OCI-LY7 (cell line): ENCODE measurements around the gene ERCC6L2. TPM values are rescaled to one million over a fixed set of nuclear protein-coding genes. Genes with fewer than 3 reads are reported as not detected.

Experiments
- BruUV-seq: library from RNA; stranded (reverse); fragments of 400-500 nt; replicated peaks from 2 replicates; lab custom pipeline; 2021; lab: Mats Ljungman, UMichigan
- CTCF ChIA-PET: fragments of 300-600 bp; sonication (Branson Sonifier 250); formaldehyde crosslinking; loops from one replicate; lab custom pipeline; 2022; ENCODE audit warnings: antibody characterized with exemption; ENCODE audit not compliant: unreplicated experiment; lab: Charles Lee
- POLR2A ChIA-PET: fragments of 300-600 bp; sonication (Branson Sonifier 250); formaldehyde crosslinking; loops from one replicate; lab custom pipeline; 2022; ENCODE audit warnings: antibody characterized with exemption; lab: Charles Lee
- DNase-seq: peaks from one replicate; pipeline ENCODE4 v3.0.0-alpha.2; 2015; ENCODE audit warnings: low spot score
- H2AFZ ChIP-seq: fragments of 200-600 bp; sonication (generic), shearing (Covaris generic); 2 replicates; pipeline ENCODE4 v1.6.1; 2014; ENCODE audit warnings: mild to moderate bottlenecking, antibody characterized with exemption, low read length, moderate library complexity
- H3K27ac ChIP-seq: fragments of 200-600 bp; sonication (generic); 2 replicates; pipeline ENCODE4 v1.5.1; 2014; ENCODE audit warnings: mixed run types, low read depth, mild to moderate bottlenecking, moderate library complexity, low read length, inconsistent platforms; ENCODE audit not compliant: poor library complexity, severe bottlenecking
- H3K36me3 ChIP-seq: fragments of 200-600 bp; sonication (generic); 2 replicates; pipeline ENCODE4 v1.6.1; 2014; ENCODE audit warnings: mild to moderate bottlenecking, antibody characterized with exemption, low read length, moderate library complexity, mixed read lengths; ENCODE audit not compliant: insufficient read depth
- H3K4me1 ChIP-seq: fragments of 200-600 bp; sonication (generic); 2 replicates; pipeline ENCODE4 v1.5.1; 2014; ENCODE audit warnings: mild to moderate bottlenecking, low read length; ENCODE audit not compliant: insufficient read depth, poor library complexity, severe bottlenecking
- H3K4me2 ChIP-seq: fragments of 200-600 bp; sonication (generic); 2 replicates; pipeline ENCODE4 v1.6.1; 2014; ENCODE audit warnings: mild to moderate bottlenecking, low read length
- H3K4me3 ChIP-seq: fragments of 200-600 bp; sonication (generic); 2 replicates; pipeline ENCODE4 v1.5.1; 2014; ENCODE audit warnings: mild to moderate bottlenecking, low read depth, low read length; ENCODE audit not compliant: poor library complexity, severe bottlenecking
- H3K79me2 ChIP-seq: fragments of 200-600 bp; sonication (generic); 2 replicates; pipeline ENCODE4 v1.6.1; 2016; ENCODE audit warnings: low read depth, mild to moderate bottlenecking, low read length, moderate library complexity, mixed read lengths; ENCODE audit not compliant: insufficient read depth
- H3K9me2 ChIP-seq: fragments of 200-600 bp; sonication (generic); 2 replicates; pipeline ENCODE4 v1.6.1; 2016; ENCODE audit warnings: mild to moderate bottlenecking, low read length, mixed read lengths; ENCODE audit not compliant: insufficient read depth
- H3K9me3 ChIP-seq: fragments of 200-600 bp; sonication (generic); 2 replicates; pipeline ENCODE4 v1.6.1; 2014; ENCODE audit warnings: mild to moderate bottlenecking, mixed run types, low read length, mixed read lengths
- H4K20me1 ChIP-seq: fragments of 200-600 bp; sonication (generic); 2 replicates; pipeline ENCODE4 v1.6.1; 2014; ENCODE audit warnings: mild to moderate bottlenecking, antibody characterized with exemption, low read length, moderate library complexity, mixed read lengths; ENCODE audit not compliant: insufficient read depth
- EZH2phosphoT487 ChIP-seq: fragments of 200-600 bp; sonication (generic); IDR thresholded peaks from 2 replicates; pipeline ENCODE4 v1.6.1; 2018; ENCODE audit warnings: low read depth, borderline replicate concordance, mild to moderate bottlenecking, mixed run types, antibody characterized with exemption, low read length, moderate library complexity, mixed read lengths
- intact Hi-C: fragments of 100-400 bp; cut with micrococcal nuclease; formaldehyde crosslinking; loops from one replicate; pipeline ENCODE4 v1.10.0; 2022; ENCODE audit not compliant: unreplicated experiment
- total RNA-seq, 2 experiments: library from RNA; depleted of rRNA in 1 of 2; stranded (reverse); fragments of >200 nt in 1 of 2; shearing (Covaris generic) in 1 of 2; gene quantifications; 2 replicates each; pipeline ENCODE4 v1.2.3, GENCODE V29; 2014 to 2022
- TF ChIP-seq, protein P1 (sequence below): fragments of 200-600 bp; sonication (generic); conservative IDR thresholded peaks from 2 replicates; pipeline ENCODE4 v1.5.1; 2014; ENCODE audit warnings: mild to moderate bottlenecking, antibody characterized with exemption, low read length, moderate library complexity, mixed read lengths

ERCC6L2 gene
- total RNA-seq, 2 experiments from 2014 or later, result 34.9 to 38.7 TPM

DNA sequence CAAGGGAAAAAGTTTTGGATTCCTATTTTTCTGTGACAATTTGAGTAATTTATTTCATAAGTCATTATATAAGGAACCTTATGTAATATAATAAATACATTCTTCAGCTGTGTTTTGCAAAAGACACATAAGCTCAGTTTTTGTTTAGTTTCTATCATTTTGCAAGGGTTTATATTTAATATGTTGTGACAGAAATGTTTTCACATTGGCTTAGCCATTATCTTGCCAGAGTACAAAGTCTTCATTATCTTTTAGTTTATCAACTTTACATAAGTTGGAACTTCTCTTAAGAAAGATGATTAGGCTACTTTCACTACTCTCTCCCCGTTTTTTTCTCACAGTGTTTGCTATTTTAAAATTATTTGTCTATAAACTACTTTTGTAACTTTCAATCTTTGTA, 54.8 kb downstream of the ERCC6L2 start:
- CTCF ChIA-PET, result no interaction called here
- TF ChIP-seq EZH2phosphoT487, result no peak
- TF ChIP-seq, protein P1, sequence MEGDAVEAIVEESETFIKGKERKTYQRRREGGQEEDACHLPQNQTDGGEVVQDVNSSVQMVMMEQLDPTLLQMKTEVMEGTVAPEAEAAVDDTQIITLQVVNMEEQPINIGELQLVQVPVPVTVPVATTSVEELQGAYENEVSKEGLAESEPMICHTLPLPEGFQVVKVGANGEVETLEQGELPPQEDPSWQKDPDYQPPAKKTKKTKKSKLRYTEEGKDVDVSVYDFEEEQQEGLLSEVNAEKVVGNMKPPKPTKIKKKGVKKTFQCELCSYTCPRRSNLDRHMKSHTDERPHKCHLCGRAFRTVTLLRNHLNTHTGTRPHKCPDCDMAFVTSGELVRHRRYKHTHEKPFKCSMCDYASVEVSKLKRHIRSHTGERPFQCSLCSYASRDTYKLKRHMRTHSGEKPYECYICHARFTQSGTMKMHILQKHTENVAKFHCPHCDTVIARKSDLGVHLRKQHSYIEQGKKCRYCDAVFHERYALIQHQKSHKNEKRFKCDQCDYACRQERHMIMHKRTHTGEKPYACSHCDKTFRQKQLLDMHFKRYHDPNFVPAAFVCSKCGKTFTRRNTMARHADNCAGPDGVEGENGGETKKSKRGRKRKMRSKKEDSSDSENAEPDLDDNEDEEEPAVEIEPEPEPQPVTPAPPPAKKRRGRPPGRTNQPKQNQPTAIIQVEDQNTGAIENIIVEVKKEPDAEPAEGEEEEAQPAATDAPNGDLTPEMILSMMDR, result no peak

DNA sequence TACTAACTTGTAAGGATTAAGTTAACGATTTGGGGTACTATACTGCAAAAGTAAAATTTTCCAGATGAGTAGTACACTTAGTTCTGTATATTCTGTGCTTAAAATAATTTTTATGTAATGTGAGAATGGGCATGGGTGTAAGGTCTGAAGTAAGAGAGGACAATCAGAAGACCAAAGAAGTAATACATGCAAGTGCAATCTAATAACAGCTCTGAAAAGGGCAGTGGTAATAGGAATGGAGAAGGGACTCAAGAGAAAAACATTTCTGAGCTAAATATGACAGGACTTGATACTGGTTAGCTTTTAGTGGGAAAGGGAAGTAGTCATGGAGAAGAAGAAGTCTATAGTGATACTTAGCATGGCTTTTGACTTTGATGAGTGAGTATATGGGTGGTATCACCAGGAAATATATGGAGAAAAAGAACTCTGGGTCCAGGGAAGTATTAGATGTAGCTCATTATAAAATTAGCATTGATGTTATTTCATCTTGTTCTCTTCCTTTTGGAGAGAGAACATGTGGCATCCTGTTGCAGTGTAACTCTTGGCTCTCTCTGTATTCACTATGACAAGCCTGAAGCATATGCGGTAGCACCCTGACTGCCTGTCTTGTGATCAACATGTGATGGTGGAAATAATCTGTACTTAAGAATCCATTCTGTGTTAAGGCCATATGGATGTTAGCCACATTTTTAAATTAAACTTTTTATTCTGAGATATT, 60.5 kb downstream of the ERCC6L2 start:
- ChIA-PET CTCF (no interaction called here), POLR2A (interaction anchor here (0.6 to 0.7 kb wide), 2 partner anchors 34 to 1298 kb away, joined by 3 to 4 read pairs; no protein-coding TSS in a partner anchor)
- H3K4me2 ChIP-seq, result no peak overlapping the region
- H3K79me2 ChIP-seq, result no peaks in the 10 kb centered on the region
- intact Hi-C loops, result no loop called here
- H3K9me3 ChIP-seq, result 0 out of 2 replicates have a peak, but pooled peaks cover 6% of the 10 kb centered on the region
- no peak overlapping the region for H2AFZ ChIP-seq
- no peaks in the 10 kb centered on the region for H4K20me1 ChIP-seq
- H3K4me3 ChIP-seq, result no peak overlapping the region
- no peak for DNase-seq
- no TSS peak for BruUV-seq
- peaks cover 62% of the 10 kb centered on the region for H3K36me3 ChIP-seq
- H3K4me1 ChIP-seq, result no peaks in the 10 kb centered on the region
- no peaks in the 10 kb centered on the region for H3K9me2 ChIP-seq
- TF ChIP-seq EZH2phosphoT487, result no peak
- TF ChIP-seq, protein P1, result no peak
- no peak overlapping the region for H3K27ac ChIP-seq

More for the DNA sequence above, 54.8 kb downstream of the ERCC6L2 start:
- no TSS peak for BruUV-seq
- intact Hi-C loops, result no loop called here
- Histone ChIP-seq H3K9me2 (no peaks in the 10 kb centered on the region), H3K36me3 (peaks cover 82% of the 10 kb centered on the region), H3K27ac (no peak overlapping the region), H3K4me1 (no peaks in the 10 kb centered on the region), H3K4me3 (no peak overlapping the region), H3K79me2 (no peaks in the 10 kb centered on the region), H3K4me2 (no peak overlapping the region), H2AFZ (no peak overlapping the region), H4K20me1 (no peaks in the 10 kb centered on the region), H3K9me3 (no peaks in the 10 kb centered on the region)
- POLR2A ChIA-PET, result no interaction called here
- no peak for DNase-seq

DNA sequence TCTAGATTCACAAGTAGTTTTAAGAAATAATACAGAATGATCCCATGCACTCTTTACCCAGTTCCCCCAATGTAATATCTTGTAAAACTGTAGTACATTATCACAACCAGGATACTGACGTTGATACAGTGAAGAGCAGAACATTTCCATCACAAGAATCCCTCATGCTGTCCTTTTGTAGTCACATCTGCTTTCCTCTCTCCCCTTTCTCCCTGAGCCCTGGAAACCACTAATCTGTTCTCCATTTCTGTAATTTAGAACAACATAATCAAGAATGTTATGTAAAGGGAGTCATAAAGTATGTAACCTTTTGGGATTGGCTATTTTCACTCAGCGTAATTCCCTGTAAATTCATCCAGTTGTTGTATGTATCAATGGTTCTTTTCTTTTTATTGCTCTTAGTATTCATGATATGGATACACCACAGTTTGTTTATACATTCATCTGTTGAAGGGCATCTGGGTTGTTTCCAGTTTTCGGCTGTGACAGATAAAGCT, 61.1 kb downstream of the ERCC6L2 start:
- Histone ChIP-seq H3K9me2 (no peaks in the 10 kb centered on the region), H3K36me3 (peaks cover 62% of the 10 kb centered on the region), H3K9me3 (0 out of 2 replicates have a peak, but pooled peaks cover 6% of the 10 kb centered on the region), H3K4me3 (no peak overlapping the region), H4K20me1 (no peaks in the 10 kb centered on the region), H2AFZ (no peak overlapping the region), H3K4me2 (no peak overlapping the region), H3K79me2 (no peaks in the 10 kb centered on the region), H3K4me1 (no peaks in the 10 kb centered on the region), H3K27ac (no peak overlapping the region)
- ChIA-PET CTCF (no interaction called here), POLR2A (interaction anchor here (0.7 kb wide), 1 partner anchor 35 kb away, joined by 4 read pairs; no protein-coding TSS in a partner anchor)
- no peak for DNase-seq
- intact Hi-C loops, result no loop called here
- no TSS peak for BruUV-seq
- TF ChIP-seq, protein P1, result no peak
- TF ChIP-seq EZH2phosphoT487, result no peak
